Gastroesophageal sphincter (tissue), 3 donors: Measurements from ENCODE around the gene FBXW2.

ENCODE experiments used
- CTCF ChIP-seq, 4 experiments: fragments of 200-600 bp in 2 of 4; fragments of 450-650 bp in 2 of 4; sonication (generic) in 1 of 4; IDR thresholded peaks; one replicate each; pipeline ENCODE4 v1.5.1; 2017 to 2019; ENCODE audit warnings: antibody characterized with exemption in 4 of 4, mild to moderate bottlenecking in 2 of 4, moderate library complexity in 2 of 4
- POLR2A ChIP-seq, 2 donors: fragments of 450-650 bp; IDR thresholded peaks; one replicate each; pipeline ENCODE4 v1.6.1; 2017; ENCODE audit warnings: antibody characterized with exemption in 2 of 2, mild to moderate bottlenecking in 2 of 2, moderate library complexity in 1 of 2
- POLR2AphosphoS5 ChIP-seq: sonication (generic); formaldehyde crosslinking; IDR thresholded peaks from one replicate; pipeline ENCODE4 v1.6.1; 2017; ENCODE audit warnings: antibody characterized with exemption

- TF ChIP-seq CTCF (IDR thresholded peaks at IDR 0.05) (no peak), POLR2A (IDR thresholded peaks at IDR 0.05) (no peak), POLR2AphosphoS5 (no peak)
These were observed 35.9 kb downstream of the FBXW2 start for GRCh38 chr9:120757026-120757913.
